OCI-LY1 (cell line): Measurements from ENCODE around the gene HOXA7.

Experiments used
- H2AFZ ChIP-seq: fragments of 200-600 bp; sonication (generic), shearing (Covaris generic); 2 replicates; pipeline ENCODE4 v1.6.0; 2014; ENCODE audit warnings: antibody characterized with exemption, mild to moderate bottlenecking, low read length
- H3F3A ChIP-seq: fragments of 200-600 bp; sonication (generic), shearing (Covaris generic); 2 replicates; pipeline ENCODE4 v1.6.0; 2014; ENCODE audit warnings: mild to moderate bottlenecking, antibody characterized with exemption, low read length, moderate library complexity; ENCODE audit not compliant: insufficient read depth
- H3K27ac ChIP-seq: fragments of 200-600 bp; sonication (generic); 2 replicates; pipeline ENCODE4 v1.5.1; 2014; ENCODE audit warnings: low read length, mixed run types, mild to moderate bottlenecking, low read depth; ENCODE audit not compliant: poor library complexity, severe bottlenecking
- H3K27me3 ChIP-seq: fragments of 200-600 bp; sonication (generic); 2 replicates; pipeline ENCODE4 v1.6.0; 2014; ENCODE audit warnings: antibody characterized with exemption, mild to moderate bottlenecking, low read length, moderate library complexity; ENCODE audit not compliant: insufficient read depth
- H3K36me3 ChIP-seq: fragments of 200-600 bp; sonication (generic); 2 replicates; pipeline ENCODE4 v1.6.1; 2014; ENCODE audit warnings: mild to moderate bottlenecking, antibody characterized with exemption, low read length, moderate library complexity, mixed read lengths; ENCODE audit not compliant: insufficient read depth
- H3K4me1 ChIP-seq: fragments of 200-600 bp; sonication (generic); 2 replicates; pipeline ENCODE4 v1.5.1; 2014; ENCODE audit warnings: mild to moderate bottlenecking, low read length, moderate library complexity; ENCODE audit not compliant: insufficient read depth, severe bottlenecking
- H3K4me2 ChIP-seq: fragments of 200-600 bp; sonication (generic), shearing (Covaris generic); 2 replicates; pipeline ENCODE4 v1.6.1; 2014; ENCODE audit warnings: low read length
- H3K4me3 ChIP-seq: fragments of 200-600 bp; sonication (generic); 2 replicates; pipeline ENCODE4 v1.5.1; 2014; ENCODE audit warnings: low read length, low read depth, mild to moderate bottlenecking, mixed read lengths; ENCODE audit not compliant: poor library complexity, severe bottlenecking
- H3K79me2 ChIP-seq: fragments of 200-600 bp; shearing (Covaris generic); 2 replicates; pipeline ENCODE4 v1.6.1; 2016; ENCODE audit warnings: mixed run types, low read length, mixed read lengths; ENCODE audit not compliant: insufficient read depth
- H3K9ac ChIP-seq: fragments of 200-600 bp; sonication (generic), shearing (Covaris generic); 2 replicates; pipeline ENCODE4 v1.6.1; 2014; ENCODE audit warnings: mild to moderate bottlenecking, low read length, mixed read lengths
- H3K9me2 ChIP-seq: fragments of 200-600 bp; sonication (generic), shearing (Covaris generic); 2 replicates; pipeline ENCODE4 v1.6.1; 2014; ENCODE audit warnings: low read depth, mild to moderate bottlenecking, low read length, mixed read lengths
- H3K9me3 ChIP-seq: fragments of 200-600 bp; shearing (Covaris generic); 2 replicates; pipeline ENCODE4 v1.6.1; 2014; ENCODE audit warnings: low read length, mixed read lengths
- H4K20me1 ChIP-seq: fragments of 200-600 bp; sonication (generic), shearing (Covaris generic); 2 replicates; pipeline ENCODE4 v1.6.0; 2016; ENCODE audit warnings: mild to moderate bottlenecking, low read length; ENCODE audit not compliant: insufficient read depth
- EZH2 ChIP-seq: fragments of 200-600 bp; sonication (generic), shearing (Covaris generic); IDR thresholded peaks from 2 replicates; pipeline ENCODE4 v1.8.0; 2017; ENCODE audit warnings: borderline replicate concordance, mixed run types, mild to moderate bottlenecking, antibody characterized with exemption, low read length, moderate library complexity, mixed read lengths
- TF ChIP-seq, protein P1 (sequence below): fragments of 200-600 bp; sonication (generic), shearing (Covaris generic); IDR thresholded peaks from 2 replicates; pipeline ENCODE4 v1.5.1; 2017; ENCODE audit warnings: mild to moderate bottlenecking, antibody characterized with exemption, low read length, moderate library complexity, mixed read lengths

The HOXA7 gene

GRCh38 chr7:27187475-27188385, 31.3 kb upstream of the HOXA7 start:
- H3K36me3 ChIP-seq = no peaks in the 10 kb centered on the region
- H3K9ac ChIP-seq = no peak overlapping the region
- H3K4me1 ChIP-seq = peaks cover 17% of the 10 kb centered on the region
- no peaks in the 10 kb centered on the region for H4K20me1 ChIP-seq
- no peak overlapping the region for H3K4me2 ChIP-seq
- H3K79me2 ChIP-seq = no peaks in the 10 kb centered on the region
- no peak overlapping the region for H2AFZ ChIP-seq
- H3K9me2 ChIP-seq = no peaks in the 10 kb centered on the region
- H3K9me3 ChIP-seq = no peaks in the 10 kb centered on the region
- H3K4me3 ChIP-seq = no peak overlapping the region
- H3K27ac ChIP-seq = no peak overlapping the region
- no peaks in the 10 kb centered on the region for H3F3A ChIP-seq
- H3K27me3 ChIP-seq = peaks cover 22% of the 10 kb centered on the region
- no peak for TF ChIP-seq EZH2
- TF ChIP-seq, protein P1, sequence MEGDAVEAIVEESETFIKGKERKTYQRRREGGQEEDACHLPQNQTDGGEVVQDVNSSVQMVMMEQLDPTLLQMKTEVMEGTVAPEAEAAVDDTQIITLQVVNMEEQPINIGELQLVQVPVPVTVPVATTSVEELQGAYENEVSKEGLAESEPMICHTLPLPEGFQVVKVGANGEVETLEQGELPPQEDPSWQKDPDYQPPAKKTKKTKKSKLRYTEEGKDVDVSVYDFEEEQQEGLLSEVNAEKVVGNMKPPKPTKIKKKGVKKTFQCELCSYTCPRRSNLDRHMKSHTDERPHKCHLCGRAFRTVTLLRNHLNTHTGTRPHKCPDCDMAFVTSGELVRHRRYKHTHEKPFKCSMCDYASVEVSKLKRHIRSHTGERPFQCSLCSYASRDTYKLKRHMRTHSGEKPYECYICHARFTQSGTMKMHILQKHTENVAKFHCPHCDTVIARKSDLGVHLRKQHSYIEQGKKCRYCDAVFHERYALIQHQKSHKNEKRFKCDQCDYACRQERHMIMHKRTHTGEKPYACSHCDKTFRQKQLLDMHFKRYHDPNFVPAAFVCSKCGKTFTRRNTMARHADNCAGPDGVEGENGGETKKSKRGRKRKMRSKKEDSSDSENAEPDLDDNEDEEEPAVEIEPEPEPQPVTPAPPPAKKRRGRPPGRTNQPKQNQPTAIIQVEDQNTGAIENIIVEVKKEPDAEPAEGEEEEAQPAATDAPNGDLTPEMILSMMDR = no peak

DNA sequence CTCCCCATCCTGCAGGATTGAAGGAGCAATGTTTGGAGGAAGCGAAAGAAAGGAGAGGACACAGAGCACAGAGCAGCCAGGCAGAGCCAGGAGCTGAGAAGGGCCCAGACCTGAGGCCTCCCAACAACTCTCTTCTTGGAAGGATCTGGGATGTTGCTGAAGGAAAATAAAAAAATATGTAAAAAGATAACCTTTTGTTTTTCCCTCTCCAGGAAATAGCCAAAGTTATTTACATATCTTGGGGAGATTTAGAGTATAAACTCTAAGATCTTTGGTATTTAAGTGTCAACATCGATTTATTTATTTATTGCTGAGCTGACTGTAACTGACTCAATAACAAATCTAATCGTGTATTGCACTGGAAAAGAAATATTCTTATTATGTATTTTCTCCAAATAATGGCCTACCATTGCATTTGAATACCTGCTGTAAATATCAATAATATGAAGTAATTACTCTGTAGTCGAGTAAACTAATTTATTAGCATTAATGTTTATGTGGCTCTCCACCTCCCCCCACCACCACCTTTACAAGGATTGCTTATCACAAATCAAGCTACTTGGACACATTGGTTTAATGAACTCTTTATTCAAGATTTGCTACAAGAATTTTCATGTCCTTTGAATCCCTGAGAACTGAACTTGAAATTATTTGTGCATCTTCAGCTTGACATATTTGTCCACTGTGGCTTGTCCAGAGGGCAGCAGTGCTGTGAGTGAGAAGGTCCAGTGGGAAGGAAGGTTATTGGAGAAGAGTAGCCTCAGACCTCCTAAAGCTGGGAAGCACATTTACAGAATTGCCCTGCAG, 30.4 kb upstream of the HOXA7 start:
- TF ChIP-seq, protein P1 = no peak
- no peak for TF ChIP-seq EZH2

GRCh38 chr7:27185854-27186667, 29.6 kb upstream of the HOXA7 start:
- no peak overlapping the region for H2AFZ ChIP-seq
- H3K4me1 ChIP-seq = peaks cover 16% of the 10 kb centered on the region
- H3F3A ChIP-seq = no peaks in the 10 kb centered on the region
- H3K9me3 ChIP-seq = no peaks in the 10 kb centered on the region
- H3K9ac ChIP-seq = no peak overlapping the region
- H3K79me2 ChIP-seq = no peaks in the 10 kb centered on the region
- no peak overlapping the region for H3K4me2 ChIP-seq
- H3K27me3 ChIP-seq = peaks cover 22% of the 10 kb centered on the region
- no peak overlapping the region for H3K4me3 ChIP-seq
- no peak overlapping the region for H3K27ac ChIP-seq
- no peaks in the 10 kb centered on the region for H3K36me3 ChIP-seq
- H4K20me1 ChIP-seq = no peaks in the 10 kb centered on the region
- TF ChIP-seq EZH2 = no peak
- TF ChIP-seq, protein P1 = no peak
- H3K9me2 ChIP-seq = no peaks in the 10 kb centered on the region

More for the DNA sequence above, 30.4 kb upstream of the HOXA7 start:
- Histone ChIP-seq H3K4me3 (no peak overlapping the region), H3K36me3 (no peaks in the 10 kb centered on the region), H3F3A (no peaks in the 10 kb centered on the region), H3K4me2 (no peak overlapping the region), H4K20me1 (no peaks in the 10 kb centered on the region), H3K27ac (no peak overlapping the region), H3K9me2 (no peaks in the 10 kb centered on the region), H3K27me3 (peaks cover 22% of the 10 kb centered on the region), H3K9me3 (no peaks in the 10 kb centered on the region), H2AFZ (no peak overlapping the region), H3K4me1 (peaks cover 16% of the 10 kb centered on the region), H3K79me2 (no peaks in the 10 kb centered on the region), H3K9ac (no peak overlapping the region)
